GM23338 (cell line): ENCODE data around the gene DOK7.

Source experiments
- CTCF ChIP-seq, 2 experiments: fragments of 200-600 bp in 1 of 2; sonication (generic) in 1 of 2; conservative IDR thresholded peaks; 2 replicates each; pipeline versions ENCODE4 v1.5.1 to v1.6.1; 2016 to 2017; ENCODE audit warnings: antibody characterized with exemption in 2 of 2, low read depth in 2 of 2, mild to moderate bottlenecking in 2 of 2, moderate library complexity in 1 of 2
- EZH2 ChIP-seq: fragments of 200-600 bp; sonication (generic); IDR thresholded peaks from one replicate; pipeline ENCODE4 v1.8.0; 2017; ENCODE audit warnings: antibody characterized with exemption, mild to moderate bottlenecking, low read depth; ENCODE audit not compliant: unreplicated experiment
- EZH2phosphoT487 ChIP-seq: fragments of 200-600 bp; sonication (generic); IDR thresholded peaks from one replicate; pipeline ENCODE4 v1.8.1; 2018; ENCODE audit warnings: antibody characterized with exemption; ENCODE audit not compliant: unreplicated experiment
- NANOG ChIP-seq: IDR thresholded peaks from 2 replicates; pipeline ENCODE4 v1.6.1; 2016; ENCODE audit warnings: antibody characterized with exemption, borderline replicate concordance
- POLR2AphosphoS5 ChIP-seq: IDR thresholded peaks from 2 replicates; pipeline ENCODE4 v1.6.1; 2016; ENCODE audit warnings: antibody characterized with exemption, low read depth
- REST ChIP-seq: IDR thresholded peaks from one replicate; pipeline ENCODE4 v1.6.1; 2018; ENCODE audit warnings: antibody characterized with exemption; ENCODE audit not compliant: unreplicated experiment

- no peak for TF ChIP-seq POLR2AphosphoS5
- TF ChIP-seq EZH2phosphoT487, result no peak
- no peak for TF ChIP-seq CTCF (conservative IDR thresholded peaks at IDR 0.05; ENCODE audit: low read depth in 2 of 2)
- no peak for TF ChIP-seq NANOG
- no peak for TF ChIP-seq EZH2
- no peak for TF ChIP-seq REST
Observed at GRCh38 chr4:3496021-3496420, 32.9 kb downstream of the DOK7 start.
